Hepatocyte (in vitro differentiated cells): ENCODE results near the gene RHOT2. TPM values are rescaled to one million over a fixed set of nuclear protein-coding genes. Genes with fewer than 3 reads are reported as not detected.

ENCODE experiments used
- DNase-seq: peaks from one replicate; pipeline ENCODE4 v3.0.0-alpha.2; 2016; ENCODE audit warnings: low spot score
- H2AFZ ChIP-seq: fragments of 200-600 bp; sonication (generic); 2 replicates; pipeline ENCODE4 v1.6.0; 2016; ENCODE audit warnings: antibody characterized with exemption, mild to moderate bottlenecking
- H3K27ac ChIP-seq: fragments of 200-600 bp; sonication (generic); 2 replicates; pipeline ENCODE4 v1.5.1; 2016; ENCODE audit warnings: mild to moderate bottlenecking
- H3K27me3 ChIP-seq: fragments of 200-600 bp; sonication (generic); 2 replicates; pipeline ENCODE4 v1.6.1; 2016
- H3K36me3 ChIP-seq: fragments of 200-600 bp; sonication (generic); replicated peaks from 2 replicates; pipeline ENCODE4 v1.5.1; 2016; ENCODE audit warnings: low read depth; ENCODE audit not compliant: insufficient read depth
- H3K4me1 ChIP-seq: fragments of 200-600 bp; sonication (generic); 2 replicates; pipeline ENCODE4 v1.5.1; 2016; ENCODE audit warnings: mild to moderate bottlenecking, moderate library complexity; ENCODE audit not compliant: insufficient read depth
- H3K4me2 ChIP-seq: fragments of 200-600 bp; sonication (generic); 2 replicates; pipeline ENCODE4 v1.6.0; 2016
- H3K4me3 ChIP-seq: fragments of 200-600 bp; sonication (generic); 2 replicates; pipeline ENCODE4 v1.5.1; 2016; ENCODE audit warnings: mild to moderate bottlenecking
- H3K79me2 ChIP-seq: fragments of 200-600 bp; sonication (generic); 2 replicates; pipeline ENCODE4 v1.6.0; 2017; ENCODE audit warnings: mild to moderate bottlenecking
- H3K9me2 ChIP-seq: fragments of 200-600 bp; sonication (generic); replicated peaks from 2 replicates; pipeline ENCODE4 v1.6.0; 2017; ENCODE audit warnings: mild to moderate bottlenecking; ENCODE audit not compliant: insufficient read depth
- H3K9me3 ChIP-seq: fragments of 200-600 bp; sonication (generic); 2 replicates; pipeline ENCODE4 v1.5.1; 2016; ENCODE audit warnings: low read depth, mild to moderate bottlenecking
- H4K20me1 ChIP-seq: fragments of 200-600 bp; sonication (generic); 2 replicates; pipeline ENCODE4 v1.6.0; 2016; ENCODE audit warnings: mild to moderate bottlenecking; ENCODE audit not compliant: insufficient read depth, poor library complexity, severe bottlenecking
- EZH2 ChIP-seq: fragments of 200-600 bp; sonication (generic); IDR thresholded peaks from 2 replicates; pipeline ENCODE4 v1.6.1; 2016; ENCODE audit warnings: antibody characterized with exemption, mild to moderate bottlenecking, borderline replicate concordance
- EZH2phosphoT487 ChIP-seq: fragments of 200-600 bp; sonication (generic); IDR thresholded peaks from one replicate; pipeline ENCODE4 v1.6.1; 2018; ENCODE audit warnings: antibody characterized with exemption, mild to moderate bottlenecking, low read depth, moderate library complexity; ENCODE audit not compliant: unreplicated experiment, severe bottlenecking
- WGBS: methylation state at CpG from one replicate; pipeline ENCODE4 v1.1.6; 2016; ENCODE audit warnings: low lambda C conversion rate; ENCODE audit errors: missing lambda C conversion rate; 5-methylcytosine and 5-hydroxymethylcytosine counted together
- polyA plus RNA-seq: library from polyadenylated mRNA; unstranded; fragments of >200 nt; fragmentation: Nextera tagmentation; extraction: Ambion mirVana; gene quantifications from 2 replicates; pipeline ENCODE4 v1.2.1, GENCODE V29; 2016
- total RNA-seq: library from RNA; depleted of rRNA; stranded (reverse); fragments of >200 nt; gene quantifications from 2 replicates; pipeline ENCODE4 v1.2.3, GENCODE V29; 2014
- TF ChIP-seq, protein P1 (sequence below): fragments of 200-600 bp; sonication (generic); IDR thresholded peaks from 2 replicates; pipeline ENCODE4 v1.5.1; 2016; ENCODE audit warnings: antibody characterized with exemption, mild to moderate bottlenecking; ENCODE audit not compliant: poor library complexity

RHOT2 gene
- total and polyA plus RNA-seq, 2 experiments from 2014 or later = 63.2 to 158 TPM

GRCh38 chr16:662597-662996 is 5.3 kb upstream of the RHOT2 start:
- no peak overlapping the region for H2AFZ ChIP-seq
- no peaks in the 10 kb centered on the region for H3K9me2 ChIP-seq
- no peak overlapping the region for H3K4me3 ChIP-seq
- H3K27ac ChIP-seq = no peak overlapping the region
- TF ChIP-seq EZH2phosphoT487 (no peak), EZH2 (no peak)
- TF ChIP-seq, protein P1, sequence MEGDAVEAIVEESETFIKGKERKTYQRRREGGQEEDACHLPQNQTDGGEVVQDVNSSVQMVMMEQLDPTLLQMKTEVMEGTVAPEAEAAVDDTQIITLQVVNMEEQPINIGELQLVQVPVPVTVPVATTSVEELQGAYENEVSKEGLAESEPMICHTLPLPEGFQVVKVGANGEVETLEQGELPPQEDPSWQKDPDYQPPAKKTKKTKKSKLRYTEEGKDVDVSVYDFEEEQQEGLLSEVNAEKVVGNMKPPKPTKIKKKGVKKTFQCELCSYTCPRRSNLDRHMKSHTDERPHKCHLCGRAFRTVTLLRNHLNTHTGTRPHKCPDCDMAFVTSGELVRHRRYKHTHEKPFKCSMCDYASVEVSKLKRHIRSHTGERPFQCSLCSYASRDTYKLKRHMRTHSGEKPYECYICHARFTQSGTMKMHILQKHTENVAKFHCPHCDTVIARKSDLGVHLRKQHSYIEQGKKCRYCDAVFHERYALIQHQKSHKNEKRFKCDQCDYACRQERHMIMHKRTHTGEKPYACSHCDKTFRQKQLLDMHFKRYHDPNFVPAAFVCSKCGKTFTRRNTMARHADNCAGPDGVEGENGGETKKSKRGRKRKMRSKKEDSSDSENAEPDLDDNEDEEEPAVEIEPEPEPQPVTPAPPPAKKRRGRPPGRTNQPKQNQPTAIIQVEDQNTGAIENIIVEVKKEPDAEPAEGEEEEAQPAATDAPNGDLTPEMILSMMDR = no peak
- no peaks in the 10 kb centered on the region for H3K27me3 ChIP-seq
- no peaks in the 10 kb centered on the region for H4K20me1 ChIP-seq
- no peak for DNase-seq
- no peaks in the 10 kb centered on the region for H3K9me3 ChIP-seq
- no peaks in the 10 kb centered on the region for H3K79me2 ChIP-seq
- H3K4me2 ChIP-seq = no peak overlapping the region
- WGBS = 98% methylated on average over 21 of the region's 21 CpGs
- H3K36me3 ChIP-seq = no peaks in the 10 kb centered on the region
- peaks cover 5% of the 10 kb centered on the region for H3K4me1 ChIP-seq

GRCh38 chr16:666572-666971 is 1.4 kb upstream of the RHOT2 start:
- no peak overlapping the region for H3K4me3 ChIP-seq
- H3K27ac ChIP-seq = no peak overlapping the region
- H3K36me3 ChIP-seq = no peaks in the 10 kb centered on the region
- no peaks in the 10 kb centered on the region for H3K27me3 ChIP-seq
- peaks cover 4% of the 10 kb centered on the region for H3K4me1 ChIP-seq
- peaks cover 23% of the 10 kb centered on the region for H3K79me2 ChIP-seq
- no peak for TF ChIP-seq EZH2phosphoT487
- TF ChIP-seq, protein P1 = no peak
- TF ChIP-seq EZH2 = no peak
- H4K20me1 ChIP-seq = no peaks in the 10 kb centered on the region
- DNase-seq = no peak
- H2AFZ ChIP-seq = no peak overlapping the region
- no peaks in the 10 kb centered on the region for H3K9me3 ChIP-seq
- WGBS = 92% methylated on average over 13 of the region's 13 CpGs
- no peak overlapping the region for H3K4me2 ChIP-seq
- no peaks in the 10 kb centered on the region for H3K9me2 ChIP-seq

- 91% methylated on average over 21 of the region's 22 CpGs for WGBS
- H3K36me3 ChIP-seq = no peaks in the 10 kb centered on the region
Measured at GRCh38 chr16:667113-667779, 686 bp upstream of the RHOT2 start.

More at GRCh38 chr16:667113-667779, 686 bp upstream of the RHOT2 start:
- Histone ChIP-seq H3K9me3 (no peaks in the 10 kb centered on the region), H3K27me3 (no peaks in the 10 kb centered on the region), H4K20me1 (no peaks in the 10 kb centered on the region), H3K27ac (peak overlapping the region; percentile 69), H3K4me3 (no peak overlapping the region), H3K9me2 (no peaks in the 10 kb centered on the region), H2AFZ (peak overlapping the region; percentile 86), H3K79me2 (peaks cover 23% of the 10 kb centered on the region), H3K4me2 (peak overlapping the region; percentile 61), H3K4me1 (peaks cover 4% of the 10 kb centered on the region)
- TF ChIP-seq EZH2 = no peak
- TF ChIP-seq, protein P1 = no peak
- no peak for TF ChIP-seq EZH2phosphoT487
- no peak for DNase-seq
